H1 (cell line): Measurements from ENCODE around the gene GSDMA.

Experiments
- ASH2L ChIP-seq: fragments of 200-600, 300-600 bp; sonication (generic); IDR thresholded peaks from one replicate; pipeline ENCODE4 v1.7.1; 2017; ENCODE audit warnings: low read length
- EP300 ChIP-seq, 2 experiments: IDR thresholded peaks; 1 replicate in 1 of 2; 2 replicates in 1 of 2; pipeline ENCODE4 v1.6.1; 2011 to 2012; ENCODE audit warnings: low read depth in 2 of 2, low read length in 2 of 2, mild to moderate bottlenecking in 2 of 2, borderline replicate concordance in 1 of 2, inconsistent platforms in 1 of 2, moderate library complexity in 1 of 2
- EZH2 ChIP-seq: fragments of 200-600 bp; sonication (generic); IDR thresholded peaks from 2 replicates; pipeline ENCODE4 v1.7.1; 2012; ENCODE audit warnings: low read depth, mild to moderate bottlenecking, moderate library complexity, low read length, inconsistent platforms; ENCODE audit not compliant: severe bottlenecking
- TF ChIP-seq, protein P1 (sequence below): IDR thresholded peaks from 2 replicates; pipeline ENCODE4 v1.6.1; 2011; ENCODE audit warnings: low read depth, mild to moderate bottlenecking, low read length; ENCODE audit not compliant: insufficient read depth
- TF ChIP-seq, protein P2 (sequence below), 3 experiments: IDR thresholded peaks; 1 replicate in 2 of 3; 2 replicates in 1 of 3; pipeline versions ENCODE4 v1.5.1 to v1.6.1; 2011; ENCODE audit warnings: low read length in 3 of 3, mild to moderate bottlenecking in 3 of 3, inconsistent platforms in 2 of 3, low read depth in 1 of 3, moderate library complexity in 1 of 3; ENCODE audit not compliant: insufficient read depth in 1 of 3; ENCODE audit errors: control extremely low read depth in 1 of 3

DNA sequence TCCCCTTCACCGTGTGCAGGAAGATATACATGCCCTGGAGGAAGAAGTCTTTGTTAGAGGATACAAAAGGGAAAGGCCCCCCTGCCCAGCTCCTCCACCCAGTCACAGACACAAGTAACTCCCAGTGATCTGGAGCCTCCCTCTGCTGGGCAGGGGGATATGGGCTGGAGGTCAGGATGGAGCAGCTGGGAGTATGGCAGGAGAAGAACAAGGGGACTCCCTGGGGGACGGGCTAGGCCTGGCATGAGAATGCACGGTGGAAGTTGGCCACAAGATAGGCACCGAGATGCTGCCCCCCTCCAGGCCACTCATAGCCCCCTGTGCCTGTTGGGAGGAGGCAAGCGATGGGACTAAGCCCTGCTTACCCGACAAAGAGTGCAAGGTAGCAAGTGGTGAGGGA, 39.6 kb upstream of the GSDMA start:
- TF ChIP-seq EZH2: no peak
- TF ChIP-seq, protein P1, sequence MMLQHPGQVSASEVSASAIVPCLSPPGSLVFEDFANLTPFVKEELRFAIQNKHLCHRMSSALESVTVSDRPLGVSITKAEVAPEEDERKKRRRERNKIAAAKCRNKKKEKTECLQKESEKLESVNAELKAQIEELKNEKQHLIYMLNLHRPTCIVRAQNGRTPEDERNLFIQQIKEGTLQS: no peak
- TF ChIP-seq ASH2L: no peak
- TF ChIP-seq, protein P2, sequence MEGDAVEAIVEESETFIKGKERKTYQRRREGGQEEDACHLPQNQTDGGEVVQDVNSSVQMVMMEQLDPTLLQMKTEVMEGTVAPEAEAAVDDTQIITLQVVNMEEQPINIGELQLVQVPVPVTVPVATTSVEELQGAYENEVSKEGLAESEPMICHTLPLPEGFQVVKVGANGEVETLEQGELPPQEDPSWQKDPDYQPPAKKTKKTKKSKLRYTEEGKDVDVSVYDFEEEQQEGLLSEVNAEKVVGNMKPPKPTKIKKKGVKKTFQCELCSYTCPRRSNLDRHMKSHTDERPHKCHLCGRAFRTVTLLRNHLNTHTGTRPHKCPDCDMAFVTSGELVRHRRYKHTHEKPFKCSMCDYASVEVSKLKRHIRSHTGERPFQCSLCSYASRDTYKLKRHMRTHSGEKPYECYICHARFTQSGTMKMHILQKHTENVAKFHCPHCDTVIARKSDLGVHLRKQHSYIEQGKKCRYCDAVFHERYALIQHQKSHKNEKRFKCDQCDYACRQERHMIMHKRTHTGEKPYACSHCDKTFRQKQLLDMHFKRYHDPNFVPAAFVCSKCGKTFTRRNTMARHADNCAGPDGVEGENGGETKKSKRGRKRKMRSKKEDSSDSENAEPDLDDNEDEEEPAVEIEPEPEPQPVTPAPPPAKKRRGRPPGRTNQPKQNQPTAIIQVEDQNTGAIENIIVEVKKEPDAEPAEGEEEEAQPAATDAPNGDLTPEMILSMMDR (IDR thresholded peaks at IDR 0.05; ENCODE audit: control extremely low read depth in 1 of 3, insufficient read depth in 1 of 3, low read depth in 1 of 3, low read length in 3 of 3): no peak
- TF ChIP-seq EP300 (IDR thresholded peaks at IDR 0.05; ENCODE audit: borderline replicate concordance in 1 of 2, low read depth in 2 of 2, low read length in 2 of 2): no peak
